Erythroblast (primary cell): Measurements from ENCODE around the gene PLEKHS1.

Source experiments
- GATA1 ChIP-seq: IDR thresholded peaks from 2 replicates; pipeline ENCODE4 v1.6.1; 2011; ENCODE audit warnings: low read depth, mild to moderate bottlenecking, control low read depth, low read length, moderate library complexity
- POLR2A ChIP-seq: IDR thresholded peaks from 2 replicates; pipeline ENCODE4 v1.6.1; 2011; ENCODE audit warnings: mild to moderate bottlenecking, low read length

DNA sequence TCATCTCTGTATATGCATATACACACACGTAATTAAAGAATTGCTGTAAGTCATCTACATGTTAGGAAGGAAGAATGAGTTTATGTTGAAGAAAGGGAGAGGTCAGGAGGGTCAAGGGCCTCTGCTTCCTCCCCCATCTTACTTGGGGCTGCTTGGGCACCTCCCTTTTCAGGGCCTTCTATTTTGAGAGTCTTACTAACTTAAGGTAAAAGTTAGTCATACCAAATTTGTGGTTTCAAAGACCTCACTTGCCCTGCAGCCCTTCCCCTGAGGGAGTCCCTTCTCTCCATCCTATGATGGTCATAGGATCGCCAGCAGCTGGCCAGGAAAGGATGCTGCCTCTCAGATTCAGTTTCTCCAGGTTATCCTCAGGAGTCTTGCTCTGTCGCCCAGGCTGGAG is 2.6 kb downstream of the PLEKHS1 start:
- TF ChIP-seq POLR2A: no peak
- no peak for TF ChIP-seq GATA1
